Dermis microvascular lymphatic vessel endothelial cell (primary cell): ENCODE data around the gene DET1. TPM values are rescaled to one million over a fixed set of nuclear protein-coding genes. Genes with fewer than 3 reads are reported as not detected.

Experiments
- DNase-seq, 2 donors: peaks; one replicate each; pipeline versions ENCODE4 v3.0.0 to v3.0.0-alpha.2; 2010; ENCODE audit warnings: low read depth in 2 of 2
- total RNA-seq: library from RNA; depleted of rRNA; stranded (reverse); fragments of >200 nt; gene quantifications from 2 replicates; pipeline ENCODE4 v1.2.1, GENCODE V29; 2014

DET1 gene
- total RNA-seq, 1 donor from 2014 or later: 2.2 TPM

DNA sequence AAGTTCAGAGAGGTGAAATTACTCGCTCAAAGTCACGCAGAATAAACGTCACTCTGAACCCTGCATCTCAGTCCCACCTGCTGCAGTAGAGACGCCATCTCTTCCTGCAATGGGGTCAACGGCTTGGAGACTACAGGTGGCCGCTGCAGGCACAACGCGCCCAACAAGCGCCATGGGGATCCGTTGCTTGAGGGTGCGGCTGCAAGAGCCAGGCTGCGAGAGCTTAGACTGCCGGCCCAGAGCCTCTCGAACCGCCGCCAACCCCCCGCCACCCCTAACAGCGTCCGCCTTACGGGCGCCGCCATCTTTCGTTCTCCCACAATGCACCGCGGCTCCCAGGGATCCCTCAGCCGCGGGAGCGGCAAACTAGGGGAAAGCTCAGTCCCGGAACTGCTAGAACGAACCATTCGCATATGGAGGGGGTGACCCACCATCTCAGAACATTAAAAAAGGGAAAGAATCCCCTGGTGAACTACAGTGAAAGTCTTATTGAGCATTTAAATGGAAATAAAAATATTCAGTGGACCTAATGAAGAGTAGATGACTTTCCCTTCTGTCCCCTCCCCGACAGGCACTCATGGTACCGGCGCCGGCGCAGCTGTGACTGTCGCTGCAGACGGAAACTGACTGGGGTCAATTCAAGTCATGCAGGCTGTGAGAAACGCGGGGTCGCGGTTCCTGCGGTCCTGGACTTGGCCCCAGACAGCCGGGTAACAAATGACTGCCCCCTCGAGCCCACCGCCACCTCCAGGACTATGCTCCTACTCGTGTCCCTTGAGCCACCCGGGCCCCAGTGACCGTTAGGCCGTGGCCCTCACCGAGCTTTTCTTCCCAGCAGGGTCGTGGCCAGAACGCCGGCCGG lies 79.2 kb downstream of the DET1 start, which contains the start of the genes MRPL46 and MRPS11:
TSS of gene MRPL46 (minus strand) at position 316 of the 862 bp plus-strand sequence. CDS start at position 305, 11 bp downstream.
TSS of gene MRPS11 (plus strand) at position 636 of the 862 bp plus-strand sequence. CDS start at position 646, 10 bp downstream.
- peak; percentile 78 to 86 for DNase-seq

DNA sequence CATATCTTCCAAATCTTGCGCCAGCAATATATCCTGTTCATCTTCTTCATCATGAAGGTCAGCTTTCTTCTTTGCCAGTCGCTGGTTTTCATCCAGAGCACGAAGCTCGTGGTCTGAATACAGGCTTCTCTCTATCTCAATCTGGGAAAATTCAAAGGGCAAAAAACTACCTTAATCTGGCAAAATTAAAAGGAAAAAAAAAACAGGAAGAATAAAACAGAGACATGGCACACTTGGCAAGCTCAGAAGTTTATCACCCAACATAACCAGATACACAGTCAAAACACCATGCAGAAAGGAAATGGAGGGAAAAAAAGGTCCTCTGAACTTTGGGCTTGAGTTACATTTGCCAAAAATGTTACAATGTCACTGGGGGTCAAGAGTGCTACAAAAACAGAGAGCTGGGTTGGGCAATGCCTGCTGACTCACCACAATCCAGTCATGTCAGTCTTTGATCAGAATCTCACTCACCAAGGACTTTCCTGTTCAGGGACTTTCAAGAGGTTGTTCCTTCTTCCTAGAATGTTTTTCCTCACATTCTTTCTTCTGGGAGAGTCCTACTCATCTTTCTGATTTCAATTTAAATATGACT lies 80.8 kb downstream of the DET1 start:
- peak; percentile 73 to 80 for DNase-seq

DNA sequence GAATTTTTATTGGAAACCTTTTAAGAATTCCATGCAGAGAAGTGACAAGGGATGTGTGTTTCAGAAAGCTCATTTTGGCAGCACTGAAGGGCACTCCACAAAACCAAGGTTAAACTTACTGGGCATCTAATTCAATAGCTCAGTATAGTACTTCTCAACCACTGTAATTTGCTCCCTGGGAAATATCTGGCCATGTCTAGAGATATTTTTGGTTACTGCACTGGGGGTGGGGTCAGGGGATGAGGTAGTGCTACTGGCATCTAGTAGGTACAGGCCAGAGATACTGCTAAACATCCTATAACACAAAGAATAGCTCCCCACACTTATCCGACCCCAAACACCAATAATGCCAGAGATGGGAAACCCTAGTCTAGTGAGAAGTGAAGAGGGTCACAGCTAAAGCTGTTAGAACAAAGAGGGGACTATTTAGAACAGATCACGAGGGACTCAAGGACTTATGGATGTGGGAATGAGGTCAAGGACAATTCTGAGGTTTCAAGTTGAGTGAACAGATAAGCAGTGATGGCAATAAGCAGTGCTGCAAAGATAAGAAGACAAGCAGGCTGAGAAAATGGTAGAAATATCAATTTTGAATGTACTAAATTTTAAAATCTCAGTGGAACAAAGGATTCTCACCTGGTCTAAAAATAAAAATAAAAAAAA lies 82.5 kb downstream of the DET1 start:
- no peak for DNase-seq

Other genes with a start within 250 kb of the DET1 start
- 14.8 and 16.9 TPM in 2 replicates for gene MRPL46, start 79.3 kb downstream of the DET1 start, total RNA-seq
- 30.8 and 38.7 TPM in 2 replicates for gene MRPS11, start 79.0 kb downstream of the DET1 start, total RNA-seq
- gene AEN, start 74.7 kb upstream of the DET1 start, total RNA-seq: 42.7 and 46.8 TPM in 2 replicates
- gene ISG20, start 92.3 kb upstream of the DET1 start, total RNA-seq: 29.8 and 36.8 TPM in 2 replicates